ENCODE measurements around the gene FBXO40. TPM values are rescaled to one million over a fixed set of nuclear protein-coding genes. Genes with fewer than 3 reads are reported as not detected.
"Not testable (repeated sequence)": the region's sequence is repeated elsewhere in the genome, so short reads cannot be mapped to it uniquely, and the experiment has no call there.

Gene FBXO40
- total RNA-seq, 6 experiments from 2014 or later: 0.07 to 0.10 TPM; not detected in 4

- Histone ChIP-seq H3K36me3 (no peaks in the 10 kb centered on the region), H3K27me3 (no peaks in the 10 kb centered on the region), H3K4me3 (no peak within 1 kb of the TSS), H3K4me1 (no peaks in the 10 kb centered on the region), H3K9me3 (no peaks in the 10 kb centered on the region), H3K27ac (no peak within 1 kb of the TSS)
- DNase-seq (no peak), ATAC-seq (no peak)
- TF ChIP-seq POLR2A (IDR thresholded peaks at IDR 0.05): no peak
- TF ChIP-seq CTCF (IDR thresholded peaks at IDR 0.05): no peak
- intact Hi-C loops (cut with DNase I): no loop called here
- 87% methylated on average over 5 of the region's 5 CpGs for WGBS (ENCODE audit: insufficient coverage, low coverage, low lambda C conversion rate, missing lambda C conversion rate)
Observed at GRCh38 chr3:121567649-121568048, 25.5 kb upstream of the FBXO40 start, which contains the start of gene ARGFX. Gene ARGFX, plus strand, starts transcription at chr3:121567949. Its CDS starts 2,765 bp downstream, at chr3:121570714.

GRCh38 chr3:121574449-121574848 is 18.7 kb upstream of the FBXO40 start:
- Histone ChIP-seq H3K27ac (no peak overlapping the region), H3K4me3 (no peak overlapping the region), H3K36me3 (no peaks in the 10 kb centered on the region), H3K4me1 (no peaks in the 10 kb centered on the region), H3K27me3 (no peaks in the 10 kb centered on the region), H3K9me3 (no peaks in the 10 kb centered on the region)
- WGBS (ENCODE audit: insufficient coverage, low coverage, low lambda C conversion rate, missing lambda C conversion rate): 57% methylated on average over 3 of the region's 6 CpGs
- DNase-seq: no peak
- intact Hi-C loops (cut with DNase I): no loop called here
- TF ChIP-seq CTCF (IDR thresholded peaks at IDR 0.05) (no peak), POLR2A (IDR thresholded peaks at IDR 0.05) (no peak)
- no peak for ATAC-seq

- no peaks in the 10 kb centered on the region for H3K36me3 ChIP-seq
- 58% methylated on average over 2 of the region's 2 CpGs for WGBS (ENCODE audit: insufficient coverage, low coverage, low lambda C conversion rate, missing lambda C conversion rate)
- H3K27me3 ChIP-seq: no peaks in the 10 kb centered on the region
- H3K4me1 ChIP-seq: no peaks in the 10 kb centered on the region
- intact Hi-C loops (cut with DNase I): no loop called here
- no peak for DNase-seq
- no peak for TF ChIP-seq POLR2A (IDR thresholded peaks at IDR 0.05)
- no peak for ATAC-seq
- H3K27ac ChIP-seq: no peak overlapping the region
- no peaks in the 10 kb centered on the region for H3K9me3 ChIP-seq
- no peak overlapping the region for H3K4me3 ChIP-seq
Observed at GRCh38 chr3:121581691-121582090, 11.5 kb upstream of the FBXO40 start.

- DNase-seq (no peak), ATAC-seq (no peak)
- intact Hi-C loops (cut with DNase I): no loop called here
- Histone ChIP-seq H3K36me3 (no peaks in the 10 kb centered on the region), H3K4me3 (no peak overlapping the region), H3K27me3 (no peaks in the 10 kb centered on the region), H3K9me3 (no peaks in the 10 kb centered on the region), H3K27ac (no peak overlapping the region), H3K4me1 (no peaks in the 10 kb centered on the region)
- no peak for TF ChIP-seq POLR2A (IDR thresholded peaks at IDR 0.05)
- TF ChIP-seq CTCF (IDR thresholded peaks at IDR 0.05): no peak
- 67% methylated on average over 1 of the region's 1 CpG for WGBS (ENCODE audit: insufficient coverage, low coverage, low lambda C conversion rate, missing lambda C conversion rate)
Observed at GRCh38 chr3:121584418-121584817, 8.8 kb upstream of the FBXO40 start.

GRCh38 chr3:121593806-121594205 is 627 bp downstream of the FBXO40 start:
- ATAC-seq; intact Hi-C loops (cut with DNase I); H3K9me3 ChIP-seq; H3K27me3 ChIP-seq; DNase-seq; H3K4me3 ChIP-seq; H3K36me3 ChIP-seq: not testable (repeated sequence)
- 81% methylated on average over 3 of the region's 4 CpGs for WGBS (ENCODE audit: insufficient coverage, low coverage, low lambda C conversion rate, missing lambda C conversion rate)
- H3K4me1 ChIP-seq: peaks cover 0 to 38% (median 7%) of the 10 kb centered on the region in 4 donors
- peak overlapping the region in 1 of 3 donors; percentile 47 for H3K27ac ChIP-seq

GRCh38 chr3:121594850-121595249 is 1.7 kb downstream of the FBXO40 start:
- ATAC-seq: peak; percentile 92 to 98 (median 97)
- TF ChIP-seq POLR2A (IDR thresholded peaks at IDR 0.05) (no peak), CTCF (IDR thresholded peaks at IDR 0.05) (no peak)
- WGBS (ENCODE audit: insufficient coverage, low coverage, low lambda C conversion rate, missing lambda C conversion rate): 15% methylated on average over 2 of the region's 2 CpGs
- no peaks in the 10 kb centered on the region for H3K9me3 ChIP-seq
- no peaks in the 10 kb centered on the region for H3K27me3 ChIP-seq
- no peak overlapping the region for H3K4me3 ChIP-seq
- H3K4me1 ChIP-seq: peaks cover 0 to 38% (median 7%) of the 10 kb centered on the region in 4 donors
- H3K36me3 ChIP-seq: no peaks in the 10 kb centered on the region
- peak overlapping the region in 1 of 3 donors; percentile 48 for H3K27ac ChIP-seq
- DNase-seq: peak in 1 of 3 donors; percentile 60
- intact Hi-C loops (cut with DNase I): no loop called here

Measured in right lobe of liver (tissue), 6 donors.